ENCODE results near the gene BTF3.
"Not testable (repeated sequence)": the region's sequence is repeated elsewhere in the genome, so short reads cannot be mapped to it uniquely, and the experiment has no call there.

The BTF3 gene

GRCh38 chr5:73494721-73495120 lies 3.5 kb upstream of the BTF3 start:
- no peak overlapping the region for H3K27ac Mint-ChIP-seq
- H3K4me1 Mint-ChIP-seq: peaks cover 8% of the 10 kb centered on the region
- ATAC-seq (ENCODE audit: low read depth) (no peak), DNase-seq (ENCODE audit: low spot score in 2 of 2) (no peak)
- H3K9me3 Mint-ChIP-seq: no peaks in the 10 kb centered on the region
- no peaks in the 10 kb centered on the region for H3K36me3 Mint-ChIP-seq
- H3K27me3 Mint-ChIP-seq: peaks cover 4% of the 10 kb centered on the region
- no peak overlapping the region for H3K4me3 Mint-ChIP-seq

- no peak for ATAC-seq (ENCODE audit: low read depth)
- H3K4me1 Mint-ChIP-seq: peaks cover 12% of the 10 kb centered on the region
- H3K4me3 Mint-ChIP-seq: no peak overlapping the region
- H3K36me3 Mint-ChIP-seq: peaks cover 3% of the 10 kb centered on the region
- DNase-seq (ENCODE audit: low spot score in 2 of 2): no peak
- peaks cover 4% of the 10 kb centered on the region for H3K27me3 Mint-ChIP-seq
- H3K9me3 Mint-ChIP-seq: no peaks in the 10 kb centered on the region
- H3K27ac Mint-ChIP-seq: no peak overlapping the region
Measured at GRCh38 chr5:73495772-73496335, 2.4 kb upstream of the BTF3 start.

GRCh38 chr5:73496984-73497457 lies 1.2 kb upstream of the BTF3 start:
- no peak for ATAC-seq (ENCODE audit: low read depth)
- H3K27ac Mint-ChIP-seq: no peak overlapping the region
- no peak for DNase-seq (ENCODE audit: low spot score in 2 of 2)
- peaks cover 9% of the 10 kb centered on the region for H3K36me3 Mint-ChIP-seq
- H3K4me1 Mint-ChIP-seq: peaks cover 19% of the 10 kb centered on the region
- H3K9me3 Mint-ChIP-seq: no peaks in the 10 kb centered on the region
- peak overlapping the region; percentile 18 for H3K4me3 Mint-ChIP-seq
- peaks cover 4% of the 10 kb centered on the region for H3K27me3 Mint-ChIP-seq

- peaks cover 13% of the 10 kb centered on the region for H3K36me3 Mint-ChIP-seq
- peak overlapping the region; percentile 100 for H3K27ac Mint-ChIP-seq
- ATAC-seq (ENCODE audit: low read depth) (no peak), DNase-seq (ENCODE audit: low spot score in 2 of 2) (no peak)
- H3K4me1 Mint-ChIP-seq: peaks cover 22% of the 10 kb centered on the region
- H3K27me3 Mint-ChIP-seq: peaks cover 2% of the 10 kb centered on the region
- no peaks in the 10 kb centered on the region for H3K9me3 Mint-ChIP-seq
- peak overlapping the region; percentile 99 for H3K4me3 Mint-ChIP-seq
Measured at GRCh38 chr5:73497497-73498056, 665 bp upstream of the BTF3 start.

GRCh38 chr5:73499187-73499586 lies 945 bp downstream of the BTF3 start:
- ATAC-seq (ENCODE audit: low read depth) (no peak), DNase-seq (ENCODE audit: low spot score in 2 of 2) (no peak)
- H3K4me1 Mint-ChIP-seq: peaks cover 22% of the 10 kb centered on the region
- H3K27ac Mint-ChIP-seq: peak overlapping the region; percentile 100
- no peaks in the 10 kb centered on the region for H3K27me3 Mint-ChIP-seq
- H3K9me3 Mint-ChIP-seq: no peaks in the 10 kb centered on the region
- H3K4me3 Mint-ChIP-seq: peak overlapping the region; percentile 99
- peaks cover 13% of the 10 kb centered on the region for H3K36me3 Mint-ChIP-seq

- Mint-ChIP-seq H3K4me1 (peaks cover 22% of the 10 kb centered on the region), H3K27ac (peak overlapping the region; percentile 100), H3K36me3 (peaks cover 17% of the 10 kb centered on the region)
Measured at GRCh38 chr5:73499756-73500155, 1.5 kb downstream of the BTF3 start.

GRCh38 chr5:73501406-73501805 lies 3.2 kb downstream of the BTF3 start:
- no peak for DNase-seq (ENCODE audit: low spot score in 2 of 2)
- no peaks in the 10 kb centered on the region for H3K27me3 Mint-ChIP-seq

More at GRCh38 chr5:73499756-73500155, 1.5 kb downstream of the BTF3 start:
- peak overlapping the region; percentile 99 for H3K4me3 Mint-ChIP-seq
- H3K27me3 Mint-ChIP-seq: no peaks in the 10 kb centered on the region
- no peak for DNase-seq (ENCODE audit: low spot score in 2 of 2)
- no peaks in the 10 kb centered on the region for H3K9me3 Mint-ChIP-seq
- no peak for ATAC-seq (ENCODE audit: low read depth)

GRCh38 chr5:73506459-73506955 lies 8.3 kb downstream of the BTF3 start:
- ATAC-seq (ENCODE audit: low read depth) (no peak), DNase-seq (ENCODE audit: low spot score in 2 of 2) (no peak)
- Mint-ChIP-seq H3K4me3 (no peak overlapping the region), H3K36me3 (peaks cover 22% of the 10 kb centered on the region), H3K9me3 (no peaks in the 10 kb centered on the region), H3K27ac (peak overlapping the region; percentile 17), H3K4me1 (peaks cover 3% of the 10 kb centered on the region), H3K27me3 (no peaks in the 10 kb centered on the region)

More at GRCh38 chr5:73501406-73501805, 3.2 kb downstream of the BTF3 start:
- ATAC-seq (ENCODE audit: low read depth): no peak
- peaks cover 22% of the 10 kb centered on the region for H3K4me1 Mint-ChIP-seq
- no peak overlapping the region for H3K4me3 Mint-ChIP-seq
- peaks cover 21% of the 10 kb centered on the region for H3K36me3 Mint-ChIP-seq
- H3K9me3 Mint-ChIP-seq: no peaks in the 10 kb centered on the region
- H3K27ac Mint-ChIP-seq: peak overlapping the region; percentile 100

GRCh38 chr5:73507062-73507461 lies 8.8 kb downstream of the BTF3 start:
- ATAC-seq (ENCODE audit: low read depth) (no peak), DNase-seq (ENCODE audit: low spot score in 2 of 2) (no peak)
- H3K27me3 Mint-ChIP-seq: no peaks in the 10 kb centered on the region
- peaks cover 22% of the 10 kb centered on the region for H3K36me3 Mint-ChIP-seq
- no peak overlapping the region for H3K4me3 Mint-ChIP-seq
- H3K27ac Mint-ChIP-seq: peak overlapping the region; percentile 17
- H3K4me1 Mint-ChIP-seq: peaks cover 3% of the 10 kb centered on the region
- no peaks in the 10 kb centered on the region for H3K9me3 Mint-ChIP-seq

- ATAC-seq (ENCODE audit: low read depth): peak; percentile 87
- not testable (repeated sequence) for H3K9me3 Mint-ChIP-seq; H3K4me3 Mint-ChIP-seq; H3K27me3 Mint-ChIP-seq; DNase-seq (ENCODE audit: low spot score in 2 of 2); H3K4me1 Mint-ChIP-seq; H3K27ac Mint-ChIP-seq
- H3K36me3 Mint-ChIP-seq: peaks cover 18% of the 10 kb centered on the region
Measured at GRCh38 chr5:73508521-73508920, 10.3 kb downstream of the BTF3 start.

GRCh38 chr5:73513996-73514395 lies 15.8 kb downstream of the BTF3 start:
- Mint-ChIP-seq H3K36me3 (peaks cover 4% of the 10 kb centered on the region), H3K9me3 (no peaks in the 10 kb centered on the region), H3K4me1 (no peaks in the 10 kb centered on the region), H3K4me3 (no peak overlapping the region), H3K27me3 (no peaks in the 10 kb centered on the region), H3K27ac (no peak overlapping the region)
- ATAC-seq (ENCODE audit: low read depth): no peak
- no peak for DNase-seq (ENCODE audit: low spot score in 2 of 2)

- no peak for DNase-seq (ENCODE audit: low spot score in 2 of 2)
- peaks cover 3% of the 10 kb centered on the region for H3K4me1 Mint-ChIP-seq
- peaks cover 2% of the 10 kb centered on the region for H3K36me3 Mint-ChIP-seq
Measured at GRCh38 chr5:73514418-73514817, 16.2 kb downstream of the BTF3 start.

GRCh38 chr5:73515232-73515631 lies 17.0 kb downstream of the BTF3 start:
- ATAC-seq (ENCODE audit: low read depth) (no peak), DNase-seq (ENCODE audit: low spot score in 2 of 2) (no peak)
- no peak overlapping the region for H3K4me3 Mint-ChIP-seq
- H3K27ac Mint-ChIP-seq: no peak overlapping the region
- H3K4me1 Mint-ChIP-seq: peaks cover 8% of the 10 kb centered on the region
- no peaks in the 10 kb centered on the region for H3K27me3 Mint-ChIP-seq
- H3K36me3 Mint-ChIP-seq: peaks cover 2% of the 10 kb centered on the region
- H3K9me3 Mint-ChIP-seq: no peaks in the 10 kb centered on the region

More at GRCh38 chr5:73514418-73514817, 16.2 kb downstream of the BTF3 start:
- no peaks in the 10 kb centered on the region for H3K27me3 Mint-ChIP-seq
- no peak overlapping the region for H3K27ac Mint-ChIP-seq
- H3K4me3 Mint-ChIP-seq: no peak overlapping the region
- no peak for ATAC-seq (ENCODE audit: low read depth)
- no peaks in the 10 kb centered on the region for H3K9me3 Mint-ChIP-seq

GRCh38 chr5:73519531-73520283 lies 21.5 kb downstream of the BTF3 start:
- Mint-ChIP-seq H3K27me3 (no peaks in the 10 kb centered on the region), H3K4me3 (no peak overlapping the region), H3K4me1 (peaks cover 8% of the 10 kb centered on the region), H3K27ac (no peak overlapping the region), H3K9me3 (no peaks in the 10 kb centered on the region), H3K36me3 (no peaks in the 10 kb centered on the region)
- peak; percentile 99 for ATAC-seq (ENCODE audit: low read depth)
- peak; percentile 60 to 61 for DNase-seq (ENCODE audit: low spot score in 2 of 2)
